SK-N-SH treated with all-trans-retinoic acid at 6 μM for 48 hours (cell line): ENCODE results near the gene IL15RA.

ENCODE experiments used
- BACH2 ChIP-seq: fragments of 250-450 bp; sonication (Bioruptor Pico); IDR thresholded peaks from 2 replicates; pipeline ENCODE4 v1.9.0; 2021; ENCODE audit warnings: mild to moderate bottlenecking, borderline replicate concordance
- CREB5 ChIP-seq: fragments of 250-450 bp; sonication (Bioruptor Pico); IDR thresholded peaks from 2 replicates; pipeline ENCODE4 v1.5.1; 2020; ENCODE audit warnings: low read depth, mild to moderate bottlenecking, moderate library complexity
- ISL1 ChIP-seq: fragments of 250-450 bp; sonication (Bioruptor Pico); IDR thresholded peaks from 2 replicates; pipeline ENCODE4 v2.1.2; 2022; ENCODE audit warnings: mild to moderate bottlenecking, moderate library complexity
- PATZ1 ChIP-seq: fragments of 250-450 bp; sonication (Bioruptor Pico); IDR thresholded peaks from 2 replicates; pipeline ENCODE4 v1.8.0; 2020; ENCODE audit warnings: mild to moderate bottlenecking, moderate library complexity, borderline replicate concordance
- PPARA ChIP-seq: fragments of 250-450 bp; sonication (Bioruptor Pico); IDR thresholded peaks from 2 replicates; pipeline ENCODE4 v1.5.0; 2020; ENCODE audit warnings: mild to moderate bottlenecking, borderline replicate concordance
- TOX ChIP-seq: fragments of 250-450 bp; sonication (Bioruptor Pico); IDR thresholded peaks from 2 replicates; pipeline ENCODE4 v1.8.0; 2021; ENCODE audit warnings: mild to moderate bottlenecking, moderate library complexity, borderline replicate concordance
- TSHZ2 ChIP-seq: fragments of 250-450 bp; sonication (Bioruptor Pico); IDR thresholded peaks from 2 replicates; pipeline ENCODE4 v1.5.0; 2020; ENCODE audit warnings: mild to moderate bottlenecking, moderate library complexity
- ZC3H10 ChIP-seq: fragments of 250-450 bp; sonication (Bioruptor Pico); IDR thresholded peaks from 2 replicates; pipeline ENCODE4 v1.5.1; 2021; ENCODE audit warnings: mild to moderate bottlenecking, moderate library complexity
- ZFP30 ChIP-seq: fragments of 450-650 bp; formaldehyde crosslinking; IDR thresholded peaks from 2 replicates; pipeline ENCODE4 v1.5.0; 2022; ENCODE audit warnings: mild to moderate bottlenecking, moderate library complexity
- ZNF70 ChIP-seq: fragments of 450-650 bp; formaldehyde crosslinking; IDR thresholded peaks from 2 replicates; pipeline ENCODE4 v1.5.0; 2020; ENCODE audit warnings: mild to moderate bottlenecking, moderate library complexity

GRCh38 chr10:5958077-5958476, 19.3 kb downstream of the IL15RA start:
- TF ChIP-seq PATZ1, result no peak
- no peak for TF ChIP-seq TSHZ2 (CRISPR knock-in tag)
- TF ChIP-seq ISL1 (CRISPR knock-in tag), result no peak
- no peak for TF ChIP-seq ZFP30
- TF ChIP-seq PPARA (CRISPR knock-in tag), result no peak
- TF ChIP-seq TOX (CRISPR knock-in tag), result no peak
- TF ChIP-seq ZNF70 (CRISPR knock-in tag), result no peak
- no peak for TF ChIP-seq BACH2 (CRISPR knock-in tag)
- TF ChIP-seq CREB5 (CRISPR knock-in tag), result no peak
- no peak for TF ChIP-seq ZC3H10 (CRISPR knock-in tag)
